Activated CD8-positive, alpha-beta memory T cell treated with anti-CD3 and anti-CD28 coated beads, Interleukin-2, amount 50 U/mL, for 48 hours (primary cell): ENCODE results near the gene SPOCK1.

Experiments used
- DNase-seq: peaks from one replicate; pipeline ENCODE4 v3.0.0-alpha.2; 2020

SPOCK1 gene

GRCh38 chr5:137491121-137491520 lies 8.0 kb downstream of the SPOCK1 start:
- no peak for DNase-seq

- no peak for DNase-seq
Observed at GRCh38 chr5:137490591-137490990, 8.5 kb downstream of the SPOCK1 start.

GRCh38 chr5:137488974-137489373 lies 10.2 kb downstream of the SPOCK1 start:
- no peak for DNase-seq

GRCh38 chr5:137488516-137488915 lies 10.6 kb downstream of the SPOCK1 start:
- no peak for DNase-seq

- DNase-seq, result no peak
Observed at GRCh38 chr5:137487600-137487999, 11.5 kb downstream of the SPOCK1 start.

GRCh38 chr5:137486707-137487106 lies 12.4 kb downstream of the SPOCK1 start:
- no peak for DNase-seq

- DNase-seq, result no peak
Observed at GRCh38 chr5:137481596-137481995, 17.5 kb downstream of the SPOCK1 start.

- no peak for DNase-seq
Observed at GRCh38 chr5:137478043-137478442, 21.1 kb downstream of the SPOCK1 start.

GRCh38 chr5:137470921-137471220 lies 28.3 kb downstream of the SPOCK1 start:
- DNase-seq, result no peak

GRCh38 chr5:137470111-137470920 lies 28.8 kb downstream of the SPOCK1 start:
- no peak for DNase-seq

GRCh38 chr5:137466889-137467288 lies 32.2 kb downstream of the SPOCK1 start:
- DNase-seq, result no peak

- DNase-seq, result no peak
Observed at GRCh38 chr5:137465930-137466329, 33.2 kb downstream of the SPOCK1 start.

- DNase-seq, result no peak
Observed at GRCh38 chr5:137462816-137463520, 36.2 kb downstream of the SPOCK1 start.

- no peak for DNase-seq
Observed at GRCh38 chr5:137462265-137462590, 36.9 kb downstream of the SPOCK1 start.

GRCh38 chr5:137461391-137462264 lies 37.5 kb downstream of the SPOCK1 start:
- DNase-seq, result no peak

GRCh38 chr5:137454671-137455070 lies 44.5 kb downstream of the SPOCK1 start:
- no peak for DNase-seq

- no peak for DNase-seq
Observed at GRCh38 chr5:137453483-137454080, 45.5 kb downstream of the SPOCK1 start.

- DNase-seq, result no peak
Observed at GRCh38 chr5:137450759-137451158, 48.4 kb downstream of the SPOCK1 start.

GRCh38 chr5:137448868-137449267 lies 50.3 kb downstream of the SPOCK1 start:
- no peak for DNase-seq

- no peak for DNase-seq
Observed at GRCh38 chr5:137446615-137447014, 52.5 kb downstream of the SPOCK1 start.

- DNase-seq, result no peak
Observed at GRCh38 chr5:137446151-137446550, 53.0 kb downstream of the SPOCK1 start.

GRCh38 chr5:137442660-137443059 lies 56.5 kb downstream of the SPOCK1 start:
- no peak for DNase-seq

- DNase-seq, result no peak
Observed at GRCh38 chr5:137441476-137441875, 57.6 kb downstream of the SPOCK1 start.
